NCI-H2081 (cell line): Measurements from ENCODE around the gene PFN3.
"Not testable (repeated sequence)": the region's sequence is repeated elsewhere in the genome, so short reads cannot be mapped to it uniquely, and the experiment has no call there.

Source experiments
- DNase-seq, 2 experiments: peaks; one replicate each; lab custom pipeline; 2025; lab: John Stamatoyannopoulos, UW

PFN3 gene

DNA sequence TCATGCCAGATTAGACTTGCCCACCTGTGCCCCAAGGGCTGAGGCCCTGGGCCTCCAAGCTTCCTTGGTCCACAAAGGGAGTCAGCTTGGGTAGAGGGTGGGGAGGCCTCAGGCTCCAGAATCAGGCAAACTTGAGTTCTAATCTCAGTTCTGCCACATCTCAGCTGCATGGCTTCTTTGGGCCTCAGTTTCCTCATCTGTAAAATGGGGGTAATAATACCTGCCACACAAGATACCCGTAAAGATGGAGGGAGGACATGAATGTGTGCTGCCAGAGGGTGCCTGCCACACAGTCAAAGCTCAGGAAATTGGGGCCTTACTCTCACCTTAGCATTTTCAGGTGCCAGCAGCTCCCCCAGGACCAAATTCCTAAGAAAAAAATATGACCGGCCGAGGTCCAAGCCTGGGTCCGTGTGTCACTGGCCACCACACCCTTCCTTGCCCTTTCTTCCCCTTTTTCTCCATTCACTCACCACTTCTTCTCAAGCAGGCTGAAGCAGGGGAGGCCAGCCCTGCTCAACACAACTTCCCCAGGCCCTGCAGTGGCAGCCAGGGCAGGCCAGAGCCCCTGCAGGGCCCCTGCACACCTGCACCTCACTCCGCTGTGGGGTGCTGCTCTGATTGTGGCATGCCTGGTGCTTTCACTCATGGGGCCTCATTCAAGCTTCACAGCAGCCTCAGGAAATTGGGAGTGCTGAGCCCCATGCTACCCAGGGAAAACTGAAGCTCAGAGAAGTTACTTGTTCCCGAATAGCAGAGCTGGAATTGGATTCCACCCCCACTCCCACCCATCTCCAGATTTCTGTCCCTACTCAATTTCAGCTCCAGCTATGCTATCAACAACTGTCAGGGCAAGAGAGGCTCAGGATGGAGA is 38.8 kb downstream of the PFN3 start:
- DNase-seq = no peak

- not testable (repeated sequence) for DNase-seq
Measured at GRCh38 chr5:177360740-177361139, 39.7 kb downstream of the PFN3 start.

DNA sequence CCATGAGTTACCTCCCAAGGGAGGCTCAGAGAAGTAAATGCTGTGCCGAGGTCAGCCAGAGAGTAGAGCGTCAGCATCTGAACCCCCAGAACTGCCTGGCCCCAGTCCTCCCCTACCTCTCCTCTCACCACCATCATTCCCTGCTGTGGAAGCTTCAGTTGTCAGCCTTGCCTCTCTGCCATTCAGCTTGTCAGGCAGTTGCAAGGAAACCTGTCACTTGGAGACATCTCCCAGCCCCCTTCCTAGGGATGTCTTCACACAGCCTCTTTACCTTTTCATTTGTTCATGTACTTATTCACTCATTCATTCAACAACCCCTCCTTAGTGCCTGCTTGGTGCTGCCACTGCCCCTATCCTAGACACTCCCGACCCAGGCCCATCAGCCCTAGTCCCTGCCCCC is 40.6 kb downstream of the PFN3 start:
- DNase-seq = no peak

- no peak for DNase-seq
Measured at GRCh38 chr5:177359451-177359851, 41.0 kb downstream of the PFN3 start.

DNA sequence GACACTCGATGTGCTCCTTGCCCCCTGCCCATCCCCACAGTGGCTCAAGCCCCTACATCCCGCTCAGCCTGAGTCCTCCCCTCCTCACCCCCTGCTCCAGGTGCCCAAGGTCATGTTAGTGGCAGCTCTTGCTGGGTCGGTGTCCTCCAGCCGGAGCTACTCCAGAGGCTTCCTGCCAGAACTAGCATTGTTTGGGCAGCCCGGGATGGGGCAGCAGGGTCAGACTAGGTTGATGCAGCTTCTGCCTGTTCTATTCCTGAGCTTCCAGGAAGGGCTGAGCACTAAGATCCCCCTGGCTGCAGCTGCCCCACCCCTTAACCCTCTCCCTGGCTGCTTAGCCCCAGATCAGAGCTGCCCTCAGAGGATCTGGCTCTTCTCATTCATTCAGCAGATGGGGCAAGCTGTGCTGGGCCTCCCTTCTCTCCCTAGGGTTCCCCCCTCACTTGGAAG is 42.1 kb downstream of the PFN3 start:
- no peak for DNase-seq

GRCh38 chr5:177357459-177358351 is 42.8 kb downstream of the PFN3 start, which contains the start of gene RGS14:
Gene RGS14 (plus strand): TSS chr5:177357924. CDS start chr5:177358025, 101 bp downstream.
- peak; percentile 49 to 67 for DNase-seq

DNA sequence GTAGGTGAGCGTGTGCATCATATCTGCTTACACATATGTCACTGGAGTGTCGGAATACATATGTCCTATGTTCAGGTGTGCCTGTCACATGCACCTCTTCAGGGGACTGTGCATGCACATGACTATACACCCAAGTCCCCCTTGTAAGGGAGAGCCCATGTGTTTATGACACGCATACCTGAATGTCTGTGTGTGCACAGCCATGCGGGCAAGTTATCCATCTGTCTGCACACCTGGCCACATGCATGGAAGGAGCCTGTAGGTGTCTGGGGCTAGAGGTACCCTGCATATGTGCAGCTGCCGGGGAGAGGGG is 43.4 kb downstream of the PFN3 start:
- no peak for DNase-seq

- no peak for DNase-seq
Measured at GRCh38 chr5:177356746-177357145, 43.7 kb downstream of the PFN3 start.

- no peak for DNase-seq
Measured at GRCh38 chr5:177355868-177356168, 44.6 kb downstream of the PFN3 start.

- DNase-seq = no peak
Measured at GRCh38 chr5:177355162-177355867, 45.1 kb downstream of the PFN3 start.

- DNase-seq = no peak
Measured at GRCh38 chr5:177354711-177355110, 45.8 kb downstream of the PFN3 start.

- no peak for DNase-seq
Measured at GRCh38 chr5:177354256-177354655, 46.2 kb downstream of the PFN3 start.

- DNase-seq = no peak
Measured at GRCh38 chr5:177353093-177353492, 47.4 kb downstream of the PFN3 start.

DNA sequence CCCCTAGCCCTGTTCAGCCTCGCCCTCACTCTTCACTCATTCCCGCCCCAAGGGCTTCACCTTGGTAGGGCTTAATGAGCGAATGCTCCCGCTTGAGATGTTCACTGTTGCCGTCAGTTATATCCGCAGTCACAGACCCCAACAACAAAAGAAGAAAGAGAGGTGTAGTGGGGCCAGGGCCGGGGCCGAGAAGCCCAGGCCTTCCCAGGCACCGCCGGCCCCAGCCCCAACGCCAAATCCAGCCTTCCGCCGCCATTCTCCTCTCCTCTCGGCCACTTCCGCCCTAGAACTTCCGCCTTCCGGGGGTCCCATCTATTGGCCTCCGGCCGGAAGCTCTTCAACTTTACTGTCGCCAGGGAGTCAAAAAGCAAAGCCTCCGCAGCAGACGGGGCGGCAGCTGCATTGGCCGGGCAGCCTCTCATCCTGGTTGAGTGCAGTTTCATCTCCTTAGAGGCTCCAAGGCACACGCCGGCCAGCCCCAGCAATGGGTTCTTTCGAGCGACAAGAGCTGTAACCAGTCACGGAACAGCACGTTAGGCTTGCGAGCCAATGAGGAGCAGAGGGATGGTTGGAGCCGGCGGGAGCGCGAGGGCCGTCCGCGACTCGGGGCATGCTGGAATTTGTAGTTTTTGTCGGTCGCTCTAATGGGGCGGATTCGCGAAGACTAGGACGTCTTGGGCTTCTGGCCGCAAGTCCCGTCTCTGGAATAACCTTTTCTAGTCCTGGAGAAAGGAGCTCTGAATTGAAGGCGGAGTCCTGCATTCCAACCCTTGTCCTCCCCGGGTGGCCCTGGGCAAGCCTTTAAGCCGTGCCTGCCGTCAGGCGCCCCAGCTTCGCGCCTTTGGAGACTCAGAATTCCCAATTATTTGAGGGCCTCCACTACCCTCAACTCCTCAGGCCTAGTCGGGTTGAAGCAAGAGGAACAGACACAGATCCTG is 48.8 kb downstream of the PFN3 start, which contains the start of gene LMAN2:
Gene LMAN2, minus strand, starts transcription at position 277 of the 938 bp plus-strand sequence. Its CDS starts 21 bp downstream, at position 256.
- peak; percentile 87 to 96 for DNase-seq

DNA sequence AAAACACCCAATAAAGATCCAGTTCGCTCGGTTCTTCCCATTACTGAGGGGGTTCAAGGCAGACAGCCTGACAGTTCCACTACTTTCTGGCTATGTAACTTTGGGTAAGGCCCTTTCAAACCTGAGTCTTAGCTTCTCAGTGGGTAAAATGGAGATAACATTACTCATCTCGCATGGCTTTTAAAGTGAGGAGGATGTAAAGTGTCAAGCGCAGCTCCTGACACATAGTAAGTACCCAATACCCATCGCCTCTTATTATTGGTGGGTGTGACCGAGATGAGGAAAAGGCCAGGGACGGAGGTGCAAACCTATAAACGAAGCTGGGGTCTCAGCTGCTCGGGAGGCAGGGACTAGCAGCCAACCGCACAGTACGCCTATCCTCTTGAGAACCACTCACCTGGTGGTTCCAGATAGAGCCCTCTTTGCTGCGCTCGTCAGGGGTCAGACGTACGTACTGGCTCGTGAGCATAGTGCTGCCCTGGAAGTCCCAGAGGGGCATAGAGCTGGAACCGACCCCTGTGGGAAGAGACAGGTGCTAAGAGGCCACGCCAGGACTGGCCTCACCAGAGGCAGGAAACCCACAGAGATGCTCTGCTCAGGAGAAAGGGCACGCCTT is 49.6 kb downstream of the PFN3 start:
- no peak for DNase-seq
